K562 (cell line): ENCODE data around the gene TUBD1.

Experiments
- E2F5 ChIP-seq: sonication (generic); formaldehyde crosslinking; IDR thresholded peaks from 2 replicates; pipeline ENCODE4 v1.8.0; 2022; ENCODE audit warnings: mild to moderate bottlenecking, missing genetic modification reagents
- POLR2AphosphoS5 ChIP-seq: IDR thresholded peaks from 2 replicates; pipeline ENCODE4 v1.6.1; 2011; ENCODE audit warnings: mild to moderate bottlenecking, low read depth, low read length, moderate library complexity; ENCODE audit not compliant: control insufficient read depth, insufficient read depth
- TCF7 ChIP-seq: sonication (generic); IDR thresholded peaks from 2 replicates; pipeline ENCODE4 v1.6.1; 2016; ENCODE audit warnings: antibody characterized with exemption, borderline replicate concordance
- TF ChIP-seq, protein P1 (sequence below): sonication (generic); formaldehyde crosslinking; IDR thresholded peaks from 2 replicates; pipeline ENCODE4 v1.8.1; 2023; ENCODE audit warnings: mild to moderate bottlenecking, missing genetic modification reagents
- TF ChIP-seq, protein P2 (sequence below), 2 experiments: fragments of 450-650 bp; formaldehyde crosslinking in 1 of 2; IDR thresholded peaks; 2 replicates each; pipeline versions ENCODE4 v1.4.0 to v1.6.1; 2014 to 2020; ENCODE audit warnings: mild to moderate bottlenecking in 2 of 2, borderline replicate concordance in 1 of 2, low read depth in 1 of 2
- TF ChIP-seq, protein P3 (sequence below): IDR thresholded peaks from 3 replicates; pipeline ENCODE4 v1.6.1; 2011; ENCODE audit warnings: borderline replicate concordance, mild to moderate bottlenecking; ENCODE audit not compliant: insufficient read length, insufficient read depth
- TF ChIP-seq, protein P4 (sequence below): sonication (generic); formaldehyde crosslinking; IDR thresholded peaks from 2 replicates; pipeline ENCODE4 v1.5.0; 2020; ENCODE audit warnings: missing genetic modification reagents

GRCh38 chr17:59844884-59845594 lies 47.7 kb downstream of the TUBD1 start:
- TF ChIP-seq, protein P1, sequence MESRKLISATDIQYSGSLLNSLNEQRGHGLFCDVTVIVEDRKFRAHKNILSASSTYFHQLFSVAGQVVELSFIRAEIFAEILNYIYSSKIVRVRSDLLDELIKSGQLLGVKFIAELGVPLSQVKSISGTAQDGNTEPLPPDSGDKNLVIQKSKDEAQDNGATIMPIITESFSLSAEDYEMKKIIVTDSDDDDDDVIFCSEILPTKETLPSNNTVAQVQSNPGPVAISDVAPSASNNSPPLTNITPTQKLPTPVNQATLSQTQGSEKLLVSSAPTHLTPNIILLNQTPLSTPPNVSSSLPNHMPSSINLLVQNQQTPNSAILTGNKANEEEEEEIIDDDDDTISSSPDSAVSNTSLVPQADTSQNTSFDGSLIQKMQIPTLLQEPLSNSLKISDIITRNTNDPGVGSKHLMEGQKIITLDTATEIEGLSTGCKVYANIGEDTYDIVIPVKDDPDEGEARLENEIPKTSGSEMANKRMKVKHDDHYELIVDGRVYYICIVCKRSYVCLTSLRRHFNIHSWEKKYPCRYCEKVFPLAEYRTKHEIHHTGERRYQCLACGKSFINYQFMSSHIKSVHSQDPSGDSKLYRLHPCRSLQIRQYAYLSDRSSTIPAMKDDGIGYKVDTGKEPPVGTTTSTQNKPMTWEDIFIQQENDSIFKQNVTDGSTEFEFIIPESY (CRISPR knock-in tag): no peak
- TF ChIP-seq, protein P2, sequence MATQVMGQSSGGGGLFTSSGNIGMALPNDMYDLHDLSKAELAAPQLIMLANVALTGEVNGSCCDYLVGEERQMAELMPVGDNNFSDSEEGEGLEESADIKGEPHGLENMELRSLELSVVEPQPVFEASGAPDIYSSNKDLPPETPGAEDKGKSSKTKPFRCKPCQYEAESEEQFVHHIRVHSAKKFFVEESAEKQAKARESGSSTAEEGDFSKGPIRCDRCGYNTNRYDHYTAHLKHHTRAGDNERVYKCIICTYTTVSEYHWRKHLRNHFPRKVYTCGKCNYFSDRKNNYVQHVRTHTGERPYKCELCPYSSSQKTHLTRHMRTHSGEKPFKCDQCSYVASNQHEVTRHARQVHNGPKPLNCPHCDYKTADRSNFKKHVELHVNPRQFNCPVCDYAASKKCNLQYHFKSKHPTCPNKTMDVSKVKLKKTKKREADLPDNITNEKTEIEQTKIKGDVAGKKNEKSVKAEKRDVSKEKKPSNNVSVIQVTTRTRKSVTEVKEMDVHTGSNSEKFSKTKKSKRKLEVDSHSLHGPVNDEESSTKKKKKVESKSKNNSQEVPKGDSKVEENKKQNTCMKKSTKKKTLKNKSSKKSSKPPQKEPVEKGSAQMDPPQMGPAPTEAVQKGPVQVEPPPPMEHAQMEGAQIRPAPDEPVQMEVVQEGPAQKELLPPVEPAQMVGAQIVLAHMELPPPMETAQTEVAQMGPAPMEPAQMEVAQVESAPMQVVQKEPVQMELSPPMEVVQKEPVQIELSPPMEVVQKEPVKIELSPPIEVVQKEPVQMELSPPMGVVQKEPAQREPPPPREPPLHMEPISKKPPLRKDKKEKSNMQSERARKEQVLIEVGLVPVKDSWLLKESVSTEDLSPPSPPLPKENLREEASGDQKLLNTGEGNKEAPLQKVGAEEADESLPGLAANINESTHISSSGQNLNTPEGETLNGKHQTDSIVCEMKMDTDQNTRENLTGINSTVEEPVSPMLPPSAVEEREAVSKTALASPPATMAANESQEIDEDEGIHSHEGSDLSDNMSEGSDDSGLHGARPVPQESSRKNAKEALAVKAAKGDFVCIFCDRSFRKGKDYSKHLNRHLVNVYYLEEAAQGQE (IDR thresholded peaks at IDR 0.05; ENCODE audit: borderline replicate concordance): no peak
- TF ChIP-seq, protein P2 (CRISPR knock-in tag; IDR thresholded peaks at IDR 0.05; ENCODE audit: low read depth): no peak
- TF ChIP-seq, protein P3, sequence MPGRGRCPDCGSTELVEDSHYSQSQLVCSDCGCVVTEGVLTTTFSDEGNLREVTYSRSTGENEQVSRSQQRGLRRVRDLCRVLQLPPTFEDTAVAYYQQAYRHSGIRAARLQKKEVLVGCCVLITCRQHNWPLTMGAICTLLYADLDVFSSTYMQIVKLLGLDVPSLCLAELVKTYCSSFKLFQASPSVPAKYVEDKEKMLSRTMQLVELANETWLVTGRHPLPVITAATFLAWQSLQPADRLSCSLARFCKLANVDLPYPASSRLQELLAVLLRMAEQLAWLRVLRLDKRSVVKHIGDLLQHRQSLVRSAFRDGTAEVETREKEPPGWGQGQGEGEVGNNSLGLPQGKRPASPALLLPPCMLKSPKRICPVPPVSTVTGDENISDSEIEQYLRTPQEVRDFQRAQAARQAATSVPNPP: no peak
- no peak for TF ChIP-seq E2F5 (CRISPR knock-in tag)
- TF ChIP-seq TCF7: no peak
- TF ChIP-seq POLR2AphosphoS5: peak; percentile 17; the same call in 1 of the 2 replicates
- TF ChIP-seq, protein P4, sequence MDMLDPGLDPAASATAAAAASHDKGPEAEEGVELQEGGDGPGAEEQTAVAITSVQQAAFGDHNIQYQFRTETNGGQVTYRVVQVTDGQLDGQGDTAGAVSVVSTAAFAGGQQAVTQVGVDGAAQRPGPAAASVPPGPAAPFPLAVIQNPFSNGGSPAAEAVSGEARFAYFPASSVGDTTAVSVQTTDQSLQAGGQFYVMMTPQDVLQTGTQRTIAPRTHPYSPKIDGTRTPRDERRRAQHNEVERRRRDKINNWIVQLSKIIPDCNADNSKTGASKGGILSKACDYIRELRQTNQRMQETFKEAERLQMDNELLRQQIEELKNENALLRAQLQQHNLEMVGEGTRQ (CRISPR knock-in tag): no peak
